Measurements from ENCODE around the gene CASTOR2. TPM values are rescaled to one million over a fixed set of nuclear protein-coding genes. Genes with fewer than 3 reads are reported as not detected.

Gene CASTOR2
- total and polyA plus RNA-seq, 11 donors: 9.6 to 180 (median 27.7) TPM

- H3K27me3 ChIP-seq: no peaks in the 10 kb centered on the region
- ATAC-seq (no peak), DNase-seq (no peak)
- intact Hi-C loops (cut with DNase I): no loop called here
- no peak for TF ChIP-seq CTCF (IDR thresholded peaks at IDR 0.05)
- no peak for TF ChIP-seq POLR2A (IDR thresholded peaks at IDR 0.05)
- 94 to 97% (median 95%) methylated on average over 10 of the region's 10 CpGs for WGBS, 4 donors
- H3K4me3 ChIP-seq: no peak overlapping the region
- no peak overlapping the region for H3K27ac ChIP-seq
- H3K4me1 ChIP-seq: no peaks in the 10 kb centered on the region
- no peaks in the 10 kb centered on the region for H3K9me3 ChIP-seq
- peaks cover 0 to 31% (median 25%) of the 10 kb centered on the region in 9 donors for H3K36me3 ChIP-seq
These were observed 74.7 kb downstream of the CASTOR2 start for GRCh38 chr7:75039166-75039565.

- WGBS, 4 donors: 83 to 88% (median 86%) methylated on average over 11 of the region's 11 CpGs
- no peak for ATAC-seq
These were observed 75.2 kb downstream of the CASTOR2 start for GRCh38 chr7:75039709-75040108.

GRCh38 chr7:75040512-75040911 lies 76.0 kb downstream of the CASTOR2 start:
- Histone ChIP-seq H3K9me3 (no peaks in the 10 kb centered on the region), H3K27me3 (no peaks in the 10 kb centered on the region), H3K4me3 (no peak overlapping the region), H3K4me1 (no peaks in the 10 kb centered on the region), H3K27ac (no peak overlapping the region), H3K36me3 (peaks cover 0 to 41% (median 30%) of the 10 kb centered on the region in 9 donors)
- 87 to 92% (median 90%) methylated on average over 10 of the region's 10 CpGs for WGBS, 4 donors
- TF ChIP-seq CTCF (IDR thresholded peaks at IDR 0.05): no peak
- TF ChIP-seq POLR2A (IDR thresholded peaks at IDR 0.05): no peak
- ATAC-seq (no peak), DNase-seq (no peak)
- intact Hi-C loops (cut with DNase I): no loop called here

More at GRCh38 chr7:75039709-75040108, 75.2 kb downstream of the CASTOR2 start:
- no peak for DNase-seq
- intact Hi-C loops (cut with DNase I): no loop called here
- H3K9me3 ChIP-seq: no peaks in the 10 kb centered on the region
- TF ChIP-seq POLR2A (IDR thresholded peaks at IDR 0.05) (no peak), CTCF (IDR thresholded peaks at IDR 0.05) (no peak)
- no peak overlapping the region for H3K27ac ChIP-seq
- no peaks in the 10 kb centered on the region for H3K27me3 ChIP-seq
- no peaks in the 10 kb centered on the region for H3K4me1 ChIP-seq
- H3K36me3 ChIP-seq: peaks cover 0 to 33% (median 26%) of the 10 kb centered on the region in 9 donors
- no peak overlapping the region for H3K4me3 ChIP-seq

- Histone ChIP-seq H3K36me3 (peaks cover 0 to 50% (median 34%) of the 10 kb centered on the region in 9 donors), H3K4me3 (no peak overlapping the region), H3K4me1 (peaks cover 0 to 12% (median 0%) of the 10 kb centered on the region in 12 donors), H3K27me3 (no peaks in the 10 kb centered on the region), H3K27ac (no peak overlapping the region), H3K9me3 (no peaks in the 10 kb centered on the region)
- WGBS, 4 donors: 81 to 92% (median 87%) methylated on average over 16 to 19 of the region's 19 CpGs
- ATAC-seq (no peak), DNase-seq (no peak)
- intact Hi-C loops (cut with DNase I): no loop called here
- TF ChIP-seq CTCF (IDR thresholded peaks at IDR 0.05) (no peak), POLR2A (IDR thresholded peaks at IDR 0.05) (no peak)
These were observed 77.8 kb downstream of the CASTOR2 start for GRCh38 chr7:75042286-75042685.
